ENCODE data around the gene PCGF5.

- no peak for TF ChIP-seq POLR2A (IDR thresholded peaks at IDR 0.05; ENCODE audit: low read length)
- TF ChIP-seq GATA1 (IDR thresholded peaks at IDR 0.05; ENCODE audit: low read depth, low read length): no peak
Measured at GRCh38 chr10:91208642-91209041, 11.8 kb upstream of the PCGF5 start.
